ENCODE data around the gene RNF144B. TPM values are rescaled to one million over a fixed set of nuclear protein-coding genes. Genes with fewer than 3 reads are reported as not detected.
"Not testable (repeated sequence)": the region's sequence is repeated elsewhere in the genome, so short reads cannot be mapped to it uniquely, and the experiment has no call there.

Gene RNF144B
- total and polyA plus RNA-seq, 5 donors = 7.1 to 17.3 (median 14.6) TPM

GRCh38 chr6:18441251-18441979 is 54.3 kb downstream of the RNF144B start:
- no peak overlapping the region for H3K27ac ChIP-seq (ENCODE audit: low read length)
- DNase-seq (no peak), ATAC-seq (no peak)
- peaks cover 3% of the 10 kb centered on the region for H3K4me1 ChIP-seq (ENCODE audit: control insufficient read depth, insufficient read depth, low read length)
- WGBS = 68% methylated on average over 3 of the region's 3 CpGs
- H3K4me3 ChIP-seq (ENCODE audit: low read length) = no peak overlapping the region
- H3K9me3 ChIP-seq (ENCODE audit: control insufficient read depth, low read length) = no peaks in the 10 kb centered on the region
- H3K27me3 ChIP-seq (ENCODE audit: control insufficient read depth, insufficient read depth) = no peaks in the 10 kb centered on the region
- intact Hi-C loops (cut with DNase I) = no loop called here

GRCh38 chr6:18444111-18444510 is 57.0 kb downstream of the RNF144B start:
- no peak for ATAC-seq

GRCh38 chr6:18445228-18445627 is 58.1 kb downstream of the RNF144B start:
- DNase-seq (no peak), ATAC-seq (no peak)
- peaks cover 5% of the 10 kb centered on the region for H3K4me1 ChIP-seq (ENCODE audit: control insufficient read depth, insufficient read depth, low read length)
- no peak overlapping the region for H3K27ac ChIP-seq (ENCODE audit: low read length)
- H3K27me3 ChIP-seq (ENCODE audit: control insufficient read depth, insufficient read depth) = no peaks in the 10 kb centered on the region
- WGBS = 91% methylated on average over 1 of the region's 1 CpG
- intact Hi-C loops (cut with DNase I) = no loop called here
- no peak overlapping the region for H3K4me3 ChIP-seq (ENCODE audit: low read length)
- no peaks in the 10 kb centered on the region for H3K9me3 ChIP-seq (ENCODE audit: control insufficient read depth, low read length)

More at GRCh38 chr6:18444111-18444510, 57.0 kb downstream of the RNF144B start:
- H3K4me1 ChIP-seq (ENCODE audit: control insufficient read depth, insufficient read depth, low read length) = peaks cover 5% of the 10 kb centered on the region
- no peak overlapping the region for H3K27ac ChIP-seq (ENCODE audit: low read length)
- peak overlapping the region; percentile 9 for H3K4me3 ChIP-seq (ENCODE audit: low read length)
- intact Hi-C loops (cut with DNase I) = no loop called here
- H3K27me3 ChIP-seq (ENCODE audit: control insufficient read depth, insufficient read depth) = no peaks in the 10 kb centered on the region
- no peak for DNase-seq
- 60% methylated on average over 5 of the region's 5 CpGs for WGBS
- no peaks in the 10 kb centered on the region for H3K9me3 ChIP-seq (ENCODE audit: control insufficient read depth, low read length)

- no peak for DNase-seq
- H3K4me3 ChIP-seq (ENCODE audit: low read length) = no peak overlapping the region
- 95% methylated on average over 2 of the region's 2 CpGs for WGBS
- no peaks in the 10 kb centered on the region for H3K27me3 ChIP-seq (ENCODE audit: control insufficient read depth, insufficient read depth)
- intact Hi-C loops (cut with DNase I) = no loop called here
- no peaks in the 10 kb centered on the region for H3K9me3 ChIP-seq (ENCODE audit: control insufficient read depth, low read length)
- ATAC-seq = no peak
- H3K27ac ChIP-seq (ENCODE audit: low read length) = no peak overlapping the region
- peaks cover 4% of the 10 kb centered on the region for H3K4me1 ChIP-seq (ENCODE audit: control insufficient read depth, insufficient read depth, low read length)
Observed at GRCh38 chr6:18446771-18447170, 59.6 kb downstream of the RNF144B start.

- Histone ChIP-seq H3K4me3 (ENCODE audit: low read length) (no peak overlapping the region), H3K27me3 (ENCODE audit: control insufficient read depth, insufficient read depth) (no peaks in the 10 kb centered on the region), H3K27ac (ENCODE audit: low read length) (no peak overlapping the region), H3K9me3 (ENCODE audit: control insufficient read depth, low read length) (no peaks in the 10 kb centered on the region), H3K4me1 (ENCODE audit: control insufficient read depth, insufficient read depth, low read length) (peaks cover 4% of the 10 kb centered on the region)
- no peak for DNase-seq
- 78% methylated on average over 2 of the region's 2 CpGs for WGBS
- no peak for ATAC-seq
- intact Hi-C loops (cut with DNase I) = no loop called here
Observed at GRCh38 chr6:18447552-18447951, 60.4 kb downstream of the RNF144B start.

- no peaks in the 10 kb centered on the region for H3K4me1 ChIP-seq (ENCODE audit: control insufficient read depth, insufficient read depth, low read length)
- intact Hi-C loops (cut with DNase I) = no loop called here
- WGBS = 91% methylated on average over 2 of the region's 2 CpGs
- DNase-seq (no peak), ATAC-seq (no peak)
- H3K27me3 ChIP-seq (ENCODE audit: control insufficient read depth, insufficient read depth) = no peaks in the 10 kb centered on the region
- no peak overlapping the region for H3K4me3 ChIP-seq (ENCODE audit: low read length)
- H3K9me3 ChIP-seq (ENCODE audit: control insufficient read depth, low read length) = no peaks in the 10 kb centered on the region
- no peak overlapping the region for H3K27ac ChIP-seq (ENCODE audit: low read length)
Observed at GRCh38 chr6:18451756-18452155, 64.6 kb downstream of the RNF144B start.

GRCh38 chr6:18454446-18454845 is 67.3 kb downstream of the RNF144B start:
- intact Hi-C loops (cut with DNase I) = no loop called here

GRCh38 chr6:18457065-18457737 is 70.1 kb downstream of the RNF144B start:
- no peaks in the 10 kb centered on the region for H3K27me3 ChIP-seq (ENCODE audit: control insufficient read depth, insufficient read depth)
- H3K4me1 ChIP-seq (ENCODE audit: control insufficient read depth, insufficient read depth, low read length) = no peaks in the 10 kb centered on the region
- DNase-seq = no peak
- intact Hi-C loops (cut with DNase I) = no loop called here
- 66% methylated on average over 10 of the region's 10 CpGs for WGBS
- no peak overlapping the region for H3K27ac ChIP-seq (ENCODE audit: low read length)
- ATAC-seq = no peak
- no peak overlapping the region for H3K4me3 ChIP-seq (ENCODE audit: low read length)
- no peaks in the 10 kb centered on the region for H3K9me3 ChIP-seq (ENCODE audit: control insufficient read depth, low read length)

More at GRCh38 chr6:18454446-18454845, 67.3 kb downstream of the RNF144B start:
- DNase-seq (no peak), ATAC-seq (peak in 1 of 2 donors; percentile 72)
- Histone ChIP-seq H3K4me3 (ENCODE audit: low read length) (no peak overlapping the region), H3K27ac (ENCODE audit: low read length) (no peak overlapping the region), H3K4me1 (ENCODE audit: control insufficient read depth, insufficient read depth, low read length) (no peaks in the 10 kb centered on the region), H3K27me3 (ENCODE audit: control insufficient read depth, insufficient read depth) (no peaks in the 10 kb centered on the region), H3K9me3 (ENCODE audit: control insufficient read depth, low read length) (no peaks in the 10 kb centered on the region)
- 75% methylated on average over 4 of the region's 4 CpGs for WGBS

GRCh38 chr6:18458086-18458485 is 70.9 kb downstream of the RNF144B start:
- H3K4me1 ChIP-seq (ENCODE audit: control insufficient read depth, insufficient read depth, low read length); ATAC-seq; DNase-seq; H3K27ac ChIP-seq (ENCODE audit: low read length); H3K9me3 ChIP-seq (ENCODE audit: control insufficient read depth, low read length); H3K27me3 ChIP-seq (ENCODE audit: control insufficient read depth, insufficient read depth); H3K4me3 ChIP-seq (ENCODE audit: low read length); intact Hi-C loops (cut with DNase I): not testable (repeated sequence)
- WGBS = 92% methylated on average over 6 of the region's 6 CpGs

GRCh38 chr6:18463429-18463828 is 76.3 kb downstream of the RNF144B start:
- Histone ChIP-seq H3K4me1 (ENCODE audit: control insufficient read depth, insufficient read depth, low read length) (peaks cover 4% of the 10 kb centered on the region), H3K27ac (ENCODE audit: low read length) (no peak overlapping the region), H3K4me3 (ENCODE audit: low read length) (no peak overlapping the region), H3K9me3 (ENCODE audit: control insufficient read depth, low read length) (no peaks in the 10 kb centered on the region), H3K27me3 (ENCODE audit: control insufficient read depth, insufficient read depth) (no peaks in the 10 kb centered on the region)
- DNase-seq (no peak), ATAC-seq (no peak)
- 97% methylated on average over 3 of the region's 3 CpGs for WGBS
- intact Hi-C loops (cut with DNase I) = no loop called here

GRCh38 chr6:18464176-18464575 is 77.0 kb downstream of the RNF144B start:
- peaks cover 4% of the 10 kb centered on the region for H3K4me1 ChIP-seq (ENCODE audit: control insufficient read depth, insufficient read depth, low read length)
- WGBS = 74% methylated on average over 2 of the region's 2 CpGs
- H3K27me3 ChIP-seq (ENCODE audit: control insufficient read depth, insufficient read depth) = no peaks in the 10 kb centered on the region
- no peak for ATAC-seq
- intact Hi-C loops (cut with DNase I) = no loop called here
- no peak overlapping the region for H3K27ac ChIP-seq (ENCODE audit: low read length)
- no peak overlapping the region for H3K4me3 ChIP-seq (ENCODE audit: low read length)
- DNase-seq = no peak
- no peaks in the 10 kb centered on the region for H3K9me3 ChIP-seq (ENCODE audit: control insufficient read depth, low read length)
